Caco-2 (cell line): Measurements from ENCODE around the gene CLDN22. TPM values are rescaled to one million over a fixed set of nuclear protein-coding genes. Genes with fewer than 3 reads are reported as not detected.

ENCODE experiments used
- BruUV-seq: library from RNA; stranded (reverse); fragments of 400-500 nt; replicated peaks from 2 replicates; lab custom pipeline; 2021; lab: Mats Ljungman, UMichigan
- CTCF ChIA-PET: fragments of 300-600 bp; sonication (Branson Sonifier 250); formaldehyde crosslinking; loops from one replicate; lab custom pipeline; 2022; ENCODE audit warnings: antibody characterized with exemption; lab: Charles Lee
- POLR2A ChIA-PET: fragments of 300-600 bp; sonication (Branson Sonifier 250); formaldehyde crosslinking; loops from one replicate; lab custom pipeline; 2022; ENCODE audit warnings: antibody characterized with exemption; lab: Charles Lee
- DNase-seq, 2 experiments: peaks; one replicate each; pipeline versions ENCODE4 v3.0.0 to v3.0.0-alpha.2; 2020 to 2022
- H3K27me3 ChIP-seq: replicated peaks from 2 replicates; pipeline ENCODE4 v1.6.0; 2011; ENCODE audit warnings: low read length; ENCODE audit not compliant: control insufficient read depth, insufficient read depth
- H3K36me3 ChIP-seq: 2 replicates; pipeline ENCODE4 v1.5.1; 2011; ENCODE audit warnings: low read length; ENCODE audit not compliant: control insufficient read depth, insufficient read depth
- H3K4me1 ChIP-seq: fragments of 250-450 bp; sonication (Bioruptor Pico); 2 replicates; pipeline ENCODE4 v1.5.1; 2020; ENCODE audit warnings: mild to moderate bottlenecking
- H3K4me3 ChIP-seq: 2 replicates; pipeline ENCODE4 v1.5.1; 2011; ENCODE audit warnings: low read depth, mild to moderate bottlenecking, control low read depth, low read length
- H3K9me3 ChIP-seq: fragments of 250-450 bp; sonication (Bioruptor Pico); 2 replicates; pipeline ENCODE4 v1.5.1; 2020; ENCODE audit warnings: mild to moderate bottlenecking, moderate library complexity
- H3K27ac Mint-ChIP-seq: one replicate; pipeline ENCODE4 v1.8.0; 2022; ENCODE audit warnings: mixed read lengths; ENCODE audit not compliant: unreplicated experiment
- H3K27me3 Mint-ChIP-seq: one replicate; pipeline ENCODE4 v1.8.0; 2022; ENCODE audit warnings: mixed read lengths; ENCODE audit not compliant: insufficient read depth, unreplicated experiment
- H3K36me3 Mint-ChIP-seq: one replicate; pipeline ENCODE4 v1.8.0; 2022; ENCODE audit warnings: mild to moderate bottlenecking, mixed read lengths; ENCODE audit not compliant: insufficient read depth, unreplicated experiment
- H3K4me1 Mint-ChIP-seq: one replicate; pipeline ENCODE4 v1.8.0; 2022; ENCODE audit warnings: low read depth, mixed read lengths; ENCODE audit not compliant: unreplicated experiment
- H3K4me3 Mint-ChIP-seq: one replicate; pipeline ENCODE4 v1.8.0; 2022; ENCODE audit warnings: mild to moderate bottlenecking, moderate library complexity, mixed read lengths; ENCODE audit not compliant: unreplicated experiment
- H3K9me3 Mint-ChIP-seq: one replicate; pipeline ENCODE4 v1.8.0; 2022; ENCODE audit warnings: mixed read lengths; ENCODE audit not compliant: unreplicated experiment
- CTCF ChIP-seq, 2 experiments: fragments of 200-600 bp in 1 of 2; IDR thresholded peaks; 1 replicate in 1 of 2; 2 replicates in 1 of 2; pipeline versions ENCODE4 v1.5.1 to v1.8.0; 2011 to 2022; ENCODE audit warnings: antibody characterized with exemption in 1 of 2, control low read depth in 1 of 2, inconsistent platforms in 1 of 2, low read depth in 1 of 2, low read length in 1 of 2, mild to moderate bottlenecking in 1 of 2, moderate library complexity in 1 of 2; ENCODE audit not compliant: insufficient read depth in 1 of 2, severe bottlenecking in 1 of 2, unreplicated experiment in 1 of 2
- intact Hi-C: fragments of 100-400 bp; cut with micrococcal nuclease; formaldehyde crosslinking; loops from one replicate; pipeline ENCODE4 v1.10.0; 2022; ENCODE audit not compliant: unreplicated experiment
- total RNA-seq: library from RNA; stranded (reverse); gene quantifications from 2 replicates; pipeline ENCODE4 v1.2.3, GENCODE V29; 2022

CLDN22 gene
- total RNA-seq, 1 experiment from 2014 or later: not detected

GRCh38 chr4:183312841-183313240 lies 7.2 kb downstream of the CLDN22 start:
- DNase-seq: no peak
- intact Hi-C loops: loop anchor here (5.0 kb wide), 1 partner anchor 94 kb away; no protein-coding TSS in a partner anchor
- peak overlapping the region; percentile 12 for H3K4me3 Mint-ChIP-seq
- no peak for TF ChIP-seq CTCF (IDR thresholded peaks at IDR 0.05; ENCODE audit: insufficient read depth in 1 of 2, low read depth in 1 of 2, low read length in 1 of 2, severe bottlenecking in 1 of 2, unreplicated experiment in 1 of 2)
- no peak overlapping the region for H3K4me3 ChIP-seq
- H3K36me3 ChIP-seq: no peaks in the 10 kb centered on the region
- ChIA-PET POLR2A (no interaction called here), CTCF (no interaction called here)
- H3K4me1 ChIP-seq: no peaks in the 10 kb centered on the region
- no peaks in the 10 kb centered on the region for H3K9me3 Mint-ChIP-seq
- peaks cover 7% of the 10 kb centered on the region for H3K4me1 Mint-ChIP-seq
- H3K27me3 ChIP-seq: no peaks in the 10 kb centered on the region
- H3K27ac Mint-ChIP-seq: peak overlapping the region; percentile 7
- no TSS peak for BruUV-seq
- no peaks in the 10 kb centered on the region for H3K9me3 ChIP-seq
- no peaks in the 10 kb centered on the region for H3K27me3 Mint-ChIP-seq
- H3K36me3 Mint-ChIP-seq: peaks cover 74% of the 10 kb centered on the region

- Histone ChIP-seq H3K36me3 (no peaks in the 10 kb centered on the region; the same call in 1 of the 2 replicates), H3K4me1 (no peaks in the 10 kb centered on the region), H3K27me3 (no peaks in the 10 kb centered on the region), H3K4me3 (no peak overlapping the region), H3K9me3 (no peaks in the 10 kb centered on the region)
- peaks cover 80% of the 10 kb centered on the region for H3K36me3 Mint-ChIP-seq
- no peak for DNase-seq
- no peaks in the 10 kb centered on the region for H3K27me3 Mint-ChIP-seq
- intact Hi-C loops: no loop called here
- CTCF ChIA-PET: no interaction called here
- POLR2A ChIA-PET: no interaction called here
- H3K4me3 Mint-ChIP-seq: no peak overlapping the region
- no peak overlapping the region for H3K27ac Mint-ChIP-seq
- BruUV-seq: no TSS peak
- H3K9me3 Mint-ChIP-seq: no peaks in the 10 kb centered on the region
- TF ChIP-seq CTCF (IDR thresholded peaks at IDR 0.05; ENCODE audit: insufficient read depth in 1 of 2, low read depth in 1 of 2, low read length in 1 of 2, severe bottlenecking in 1 of 2, unreplicated experiment in 1 of 2): no peak
- H3K4me1 Mint-ChIP-seq: peaks cover 7% of the 10 kb centered on the region
Observed at GRCh38 chr4:183306811-183307210, 13.3 kb downstream of the CLDN22 start.

- no peak for DNase-seq
- intact Hi-C loops: no loop called here
- BruUV-seq: no TSS peak
- Mint-ChIP-seq H3K4me3 (no peak overlapping the region), H3K4me1 (peaks cover under 1% of the 10 kb centered on the region), H3K36me3 (peaks cover 74% of the 10 kb centered on the region), H3K9me3 (no peaks in the 10 kb centered on the region), H3K27me3 (no peaks in the 10 kb centered on the region), H3K27ac (no peak overlapping the region)
- no peak overlapping the region for H3K4me3 ChIP-seq
- no peak for TF ChIP-seq CTCF (IDR thresholded peaks at IDR 0.05; ENCODE audit: insufficient read depth in 1 of 2, low read depth in 1 of 2, low read length in 1 of 2, severe bottlenecking in 1 of 2, unreplicated experiment in 1 of 2)
- no peaks in the 10 kb centered on the region; the same call in none of the 2 replicates for H3K36me3 ChIP-seq
- ChIA-PET POLR2A (no interaction called here), CTCF (no interaction called here)
- no peaks in the 10 kb centered on the region for H3K4me1 ChIP-seq
- no peaks in the 10 kb centered on the region for H3K27me3 ChIP-seq
- no peaks in the 10 kb centered on the region for H3K9me3 ChIP-seq
Observed at GRCh38 chr4:183304538-183304937, 15.5 kb downstream of the CLDN22 start.
